HG02970 (cell line): ENCODE measurements around the gene DNASE2.
"Not testable (repeated sequence)": the region's sequence is repeated elsewhere in the genome, so short reads cannot be mapped to it uniquely, and the experiment has no call there.

Experiments
- ATAC-seq: cut with Tn5 transposase; IDR thresholded peaks from one replicate; pipeline ENCODE4 v1.9.1; 2021; ENCODE audit warnings: mild to moderate bottlenecking, moderate library complexity, moderate number of reproducible peaks; ENCODE audit not compliant: unreplicated experiment, low FRiP score

Gene DNASE2, protein sequence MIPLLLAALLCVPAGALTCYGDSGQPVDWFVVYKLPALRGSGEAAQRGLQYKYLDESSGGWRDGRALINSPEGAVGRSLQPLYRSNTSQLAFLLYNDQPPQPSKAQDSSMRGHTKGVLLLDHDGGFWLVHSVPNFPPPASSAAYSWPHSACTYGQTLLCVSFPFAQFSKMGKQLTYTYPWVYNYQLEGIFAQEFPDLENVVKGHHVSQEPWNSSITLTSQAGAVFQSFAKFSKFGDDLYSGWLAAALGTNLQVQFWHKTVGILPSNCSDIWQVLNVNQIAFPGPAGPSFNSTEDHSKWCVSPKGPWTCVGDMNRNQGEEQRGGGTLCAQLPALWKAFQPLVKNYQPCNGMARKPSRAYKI

DNA sequence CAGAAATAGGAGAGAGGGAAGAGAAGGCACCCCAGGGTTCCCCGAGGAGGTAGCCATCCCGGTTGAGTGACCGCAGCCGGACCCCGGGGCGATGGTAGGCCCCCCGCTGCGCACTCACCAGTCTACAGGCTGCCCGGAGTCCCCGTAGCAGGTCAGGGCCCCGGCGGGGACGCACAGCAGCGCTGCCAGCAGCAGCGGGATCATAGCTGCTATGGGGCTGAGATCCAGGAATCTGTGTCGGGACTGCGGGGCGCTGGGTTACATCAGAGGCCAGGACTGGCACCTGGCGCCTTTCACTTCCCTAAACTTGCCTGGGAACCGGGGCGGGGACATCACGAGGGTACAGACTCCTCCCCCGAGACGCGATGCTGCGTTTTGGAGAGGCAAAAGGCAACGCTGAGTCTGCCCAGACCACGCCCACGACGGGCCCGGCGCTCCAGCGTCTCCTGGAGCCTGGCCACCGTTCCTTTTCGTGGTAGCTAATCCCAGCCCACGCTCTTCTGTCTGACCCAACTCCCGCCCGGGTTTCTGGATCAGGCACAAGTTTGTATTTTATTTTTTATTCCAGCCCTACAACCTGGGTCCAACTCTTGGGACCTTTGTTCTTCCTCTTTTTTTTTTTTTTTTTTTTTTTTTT is at the start of gene DNASE2:
TSS of gene DNASE2 (minus strand) at position 278 of the 637 bp plus-strand sequence. CDS start at position 204, 74 bp downstream.
- peak; percentile 85 for ATAC-seq

DNA sequence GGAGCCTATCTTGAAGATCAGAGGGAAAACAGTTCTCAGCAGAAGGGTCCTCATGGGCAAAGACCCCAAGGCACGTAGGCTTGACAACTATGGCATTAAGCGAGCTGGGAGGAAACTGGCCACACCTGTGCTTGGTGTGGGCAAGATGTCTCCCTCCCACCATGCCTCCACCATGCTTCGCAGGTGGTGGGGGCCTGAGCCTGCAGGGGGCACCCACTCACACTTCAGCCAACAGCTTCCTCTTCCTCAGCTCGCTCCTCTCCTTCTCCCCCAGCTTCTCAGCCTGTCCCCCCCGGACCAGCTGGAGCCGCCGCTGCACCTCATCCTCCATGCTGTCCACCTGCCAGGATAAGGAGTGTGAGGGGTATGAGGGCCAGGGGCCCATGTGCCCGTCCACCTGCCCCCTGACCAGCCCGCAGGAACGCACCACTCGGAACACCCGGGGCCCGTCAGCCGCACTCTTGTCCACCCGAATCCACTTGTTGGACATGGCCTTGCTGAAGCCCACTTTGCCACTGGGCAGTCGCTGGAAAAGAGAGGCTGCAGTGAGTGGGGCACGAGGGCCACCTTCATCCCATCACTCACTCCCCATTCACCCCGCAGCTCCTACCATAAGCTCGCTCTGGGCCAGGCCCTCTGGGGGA is 48.9 kb upstream of the DNASE2 start:
- no peak for ATAC-seq

DNA sequence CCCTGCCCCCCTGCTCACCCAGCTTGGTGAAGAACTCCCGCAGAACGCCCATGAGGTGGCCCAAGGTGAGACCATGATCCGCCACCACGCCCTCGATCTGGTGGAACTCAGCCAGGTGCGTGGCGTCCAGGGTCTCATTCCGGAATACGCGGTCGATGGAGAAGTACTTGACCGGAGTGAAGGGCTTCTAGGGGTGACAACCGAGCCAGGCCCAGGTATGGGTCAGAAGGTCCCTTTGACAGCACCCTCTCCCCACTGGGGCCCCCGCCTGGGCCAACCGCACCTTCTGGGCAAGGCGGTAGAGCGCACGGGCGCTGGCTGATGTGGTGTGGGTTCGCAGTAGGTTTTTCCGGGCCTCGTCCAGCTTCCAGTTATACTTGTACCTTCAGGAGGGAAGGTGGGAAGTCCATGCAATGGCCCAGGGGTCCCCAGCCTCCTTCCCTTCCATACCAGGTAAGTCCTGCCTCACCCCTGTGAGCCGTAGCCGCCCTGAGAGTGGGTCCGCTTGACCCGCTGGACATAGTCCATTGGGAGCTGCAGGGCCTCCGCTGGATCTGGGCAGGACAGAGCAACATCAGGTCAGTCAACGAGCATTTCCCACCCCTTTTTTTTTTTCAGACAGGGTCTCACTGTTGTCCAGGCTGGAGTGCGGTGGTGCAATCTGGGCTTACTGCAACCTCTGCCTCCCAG is 43.5 kb upstream of the DNASE2 start:
- no peak for ATAC-seq

DNA sequence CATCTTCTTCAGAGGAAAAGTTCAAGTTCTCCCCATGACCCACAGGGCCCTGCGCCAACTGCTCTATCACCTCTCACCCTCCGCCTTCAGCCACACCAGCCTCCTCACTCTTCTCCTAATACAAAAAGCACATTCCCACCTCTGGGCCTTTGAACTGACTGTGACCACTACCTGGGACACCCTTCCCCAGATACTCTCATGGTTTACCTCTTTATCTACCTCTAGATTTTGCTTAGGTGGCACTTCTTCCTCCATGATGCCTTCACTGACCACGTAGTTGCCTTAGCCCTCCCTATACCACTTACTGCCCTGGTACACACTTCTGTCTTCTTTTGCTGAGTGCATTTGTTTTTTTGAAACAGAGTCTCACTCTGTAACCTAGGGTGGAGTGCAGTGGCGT is 41.7 kb upstream of the DNASE2 start:
- ATAC-seq: no peak

DNA sequence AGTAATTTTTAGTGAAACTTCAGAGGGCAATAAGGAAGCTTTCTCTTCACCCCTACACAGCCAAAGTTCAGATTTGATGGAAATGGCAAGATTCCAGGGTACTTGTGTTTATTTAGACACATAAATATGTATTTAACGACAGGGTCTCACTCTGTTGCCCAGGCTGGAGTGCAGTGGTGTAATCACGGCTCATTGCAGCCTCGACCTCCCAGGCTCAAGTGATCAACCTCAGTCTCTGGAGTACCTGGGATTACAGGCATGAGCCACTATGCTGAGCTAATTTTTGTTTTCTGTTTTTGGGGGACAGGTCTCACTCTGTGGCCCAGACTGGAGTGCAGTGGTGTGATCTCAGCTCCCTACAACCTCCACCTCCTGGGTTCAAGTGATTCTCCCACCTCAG is 39.8 kb upstream of the DNASE2 start:
- ATAC-seq: no peak

DNA sequence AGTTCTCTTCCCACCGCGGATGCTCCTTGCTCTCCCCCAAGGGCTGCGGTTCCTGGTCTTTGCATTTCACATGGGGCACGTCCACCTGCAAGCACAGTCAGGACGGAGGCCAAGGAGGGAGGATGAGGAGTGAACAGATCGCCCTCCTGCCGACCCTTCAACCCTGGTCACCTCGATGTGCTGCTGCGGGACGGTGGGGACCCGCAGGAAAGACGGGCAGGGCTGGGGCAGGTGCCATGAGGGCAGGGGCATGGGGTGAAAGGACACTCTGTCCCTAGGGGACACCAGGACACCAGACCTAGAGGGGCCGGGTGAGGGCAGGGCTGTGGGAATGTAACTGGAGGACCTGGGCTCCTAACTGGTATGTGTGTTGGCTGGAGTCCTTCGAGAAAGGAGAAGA is 37.0 kb upstream of the DNASE2 start:
- no peak for ATAC-seq

DNA sequence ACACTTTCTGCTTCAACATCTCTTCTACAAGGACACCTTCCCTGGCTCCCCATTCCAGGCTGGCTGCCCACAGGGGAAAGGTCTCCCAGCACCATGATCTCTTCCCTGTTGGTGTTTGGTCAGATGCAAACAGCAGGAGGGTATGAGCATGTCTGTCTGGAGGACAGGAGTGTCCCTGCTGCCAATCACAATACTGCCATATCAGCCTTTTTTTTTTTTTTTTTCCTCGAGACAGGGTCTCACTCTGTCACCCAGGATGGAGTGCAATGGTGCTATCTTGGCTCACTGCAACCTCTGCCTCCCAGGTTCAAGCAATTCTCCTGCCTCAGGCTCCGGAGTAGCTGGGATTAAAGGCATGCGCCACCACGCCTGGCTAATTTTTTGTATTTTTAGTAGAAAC is 34.6 kb upstream of the DNASE2 start:
- not testable (repeated sequence) for ATAC-seq

DNA sequence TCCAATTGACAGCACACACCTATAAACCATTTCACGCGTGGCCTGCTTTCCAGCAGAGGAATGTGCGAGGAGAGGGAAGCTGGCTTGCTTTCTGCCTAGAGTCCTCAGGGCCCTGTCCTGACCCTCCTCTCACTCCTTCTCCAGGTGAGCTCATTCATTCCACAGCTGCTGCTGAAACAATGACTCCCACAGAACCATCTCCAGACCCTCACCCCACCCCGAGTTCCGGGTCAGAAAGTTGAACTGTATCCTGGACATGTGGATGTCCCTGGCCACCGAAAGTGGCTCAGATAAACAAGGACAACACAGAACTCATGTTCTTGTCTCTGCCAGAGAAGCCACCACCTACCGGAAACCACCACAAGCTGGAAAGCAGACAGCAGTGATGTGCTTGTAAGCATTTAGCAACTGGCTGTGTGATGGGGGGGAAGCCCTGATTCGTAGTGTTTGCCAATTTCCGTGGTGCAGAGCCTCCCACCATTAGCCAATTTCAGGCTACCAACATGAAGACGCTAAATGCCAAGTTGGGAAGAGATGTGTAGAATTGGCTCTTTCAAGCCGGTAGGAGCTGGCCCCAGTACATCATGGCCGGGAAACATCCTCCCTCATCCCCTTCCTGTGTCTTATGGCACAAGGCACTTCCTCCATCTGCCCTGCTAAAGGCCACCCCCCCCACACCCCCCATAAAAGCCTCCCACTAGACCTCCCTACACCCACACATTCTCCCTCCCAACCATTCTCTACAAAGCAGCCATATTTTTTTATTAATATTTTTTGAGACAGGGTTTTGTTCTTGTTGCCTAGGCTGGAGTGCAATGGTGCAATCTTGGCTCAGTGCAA is 32.8 kb upstream of the DNASE2 start:
- ATAC-seq: no peak

DNA sequence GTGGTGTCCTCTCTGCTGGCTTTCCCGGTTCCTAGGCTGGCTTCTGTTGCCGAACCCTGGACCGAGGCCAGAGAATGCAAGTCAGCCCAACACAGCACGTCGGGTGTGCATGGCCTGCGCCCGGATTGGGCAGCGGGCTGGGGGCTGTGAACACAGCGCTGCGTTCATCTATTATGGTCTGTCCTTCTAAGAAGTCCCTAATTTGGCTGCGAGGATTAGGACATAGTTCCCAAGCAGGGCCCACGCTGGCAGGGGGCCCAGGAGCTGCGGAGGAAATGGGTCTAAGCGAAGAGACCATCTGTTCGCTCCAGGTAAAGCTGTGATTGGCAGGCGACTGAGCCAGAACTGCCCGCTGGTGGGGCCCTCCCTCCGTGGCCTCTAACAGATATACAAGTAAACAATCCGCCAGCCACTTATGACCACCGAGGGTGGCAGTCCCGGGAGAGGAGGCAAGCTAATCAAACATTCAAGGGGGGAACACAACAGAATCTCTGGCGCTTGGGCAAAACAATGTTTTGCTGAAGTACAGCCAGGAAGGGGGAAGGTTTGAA is 31.8 kb upstream of the DNASE2 start:
- no peak for ATAC-seq

DNA sequence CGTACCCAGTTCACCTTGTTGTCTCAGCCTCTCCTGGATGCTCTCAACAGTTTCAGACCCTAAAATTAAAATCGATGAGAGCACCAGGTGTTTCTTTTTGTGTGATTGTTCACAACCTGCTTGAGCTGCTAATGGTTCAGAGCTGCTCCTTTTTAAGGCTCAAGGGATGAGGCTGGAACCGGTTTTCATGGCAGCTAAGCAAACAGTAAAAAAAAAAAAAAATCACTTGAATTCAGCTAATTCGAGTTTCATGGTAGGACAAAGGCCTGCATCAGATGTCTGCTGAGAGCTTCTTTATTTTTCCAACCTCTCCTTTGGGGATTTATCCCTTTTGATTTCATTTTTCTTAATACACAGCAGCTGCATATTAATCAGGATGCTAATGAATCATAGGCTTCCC is 31.3 kb upstream of the DNASE2 start:
- no peak for ATAC-seq

DNA sequence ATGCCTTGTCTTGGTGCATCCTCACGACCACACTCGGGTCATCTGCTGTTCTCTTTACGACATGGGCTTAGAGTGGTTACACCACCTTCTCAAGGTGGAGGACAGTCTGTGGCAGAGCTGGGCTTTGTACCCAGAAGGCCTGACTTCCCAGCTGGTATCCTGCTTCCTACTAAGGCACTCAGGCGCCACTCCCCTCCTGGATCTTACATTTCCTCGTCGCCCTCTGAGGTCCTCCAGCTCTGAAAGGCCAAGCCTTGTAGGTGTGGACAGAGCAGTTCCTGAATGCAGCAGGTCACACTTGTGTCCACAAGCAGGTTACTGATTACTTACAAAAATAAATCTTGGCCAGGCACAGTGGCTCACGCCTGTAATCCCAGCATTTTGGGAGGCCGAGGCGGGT is 25.9 kb upstream of the DNASE2 start:
- no peak for ATAC-seq

DNA sequence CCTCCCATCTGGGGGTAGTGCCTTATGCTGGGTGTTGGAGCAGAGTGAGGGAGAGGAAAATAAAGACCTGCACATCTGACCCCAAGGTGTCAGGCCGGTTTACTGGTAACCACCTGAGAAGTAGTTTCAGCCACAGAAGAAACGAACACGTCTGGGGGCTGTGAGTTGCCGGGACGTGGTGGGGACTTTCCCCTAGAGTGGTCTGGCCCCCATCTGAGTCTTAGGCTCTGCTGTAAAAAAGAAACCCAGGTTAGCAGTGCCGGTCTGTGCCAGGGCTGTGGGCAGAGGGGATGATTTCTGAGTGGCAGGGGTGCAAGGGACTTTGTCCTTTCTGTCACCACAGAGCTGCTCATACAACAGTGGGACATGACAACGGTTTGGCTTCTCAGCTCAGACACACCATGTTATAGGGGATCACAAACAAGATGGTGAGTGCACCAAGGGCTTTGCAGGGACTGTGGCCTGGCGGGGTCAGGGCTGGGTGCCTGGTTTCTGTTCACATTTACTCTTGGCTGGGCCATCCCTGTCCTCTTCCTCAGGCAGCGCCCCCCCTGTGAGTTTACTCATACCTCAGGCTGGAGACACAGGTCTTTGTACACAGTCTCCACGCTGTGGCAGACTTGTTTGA is 18.8 kb upstream of the DNASE2 start:
- peak; percentile 49 for ATAC-seq

DNA sequence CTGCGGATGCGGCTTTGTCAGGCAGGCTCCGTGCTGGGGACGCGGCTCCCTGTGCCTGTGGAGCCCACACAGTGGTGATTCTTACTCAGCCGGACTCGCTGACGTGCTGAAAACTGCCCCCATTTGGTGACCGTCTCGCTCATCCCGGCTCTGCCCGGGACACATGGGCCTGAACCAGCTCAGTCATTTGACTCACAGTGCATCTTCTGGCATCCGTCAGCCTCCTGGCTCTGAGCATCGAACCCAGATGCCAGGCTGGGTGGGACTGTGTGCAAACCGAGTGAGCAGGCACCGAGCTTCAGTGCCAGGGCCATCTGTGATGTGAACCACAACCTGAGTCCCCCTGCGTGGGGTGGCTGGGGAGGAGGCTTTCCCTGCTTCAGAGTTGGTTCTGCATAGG is 15.2 kb upstream of the DNASE2 start:
- ATAC-seq: no peak

DNA sequence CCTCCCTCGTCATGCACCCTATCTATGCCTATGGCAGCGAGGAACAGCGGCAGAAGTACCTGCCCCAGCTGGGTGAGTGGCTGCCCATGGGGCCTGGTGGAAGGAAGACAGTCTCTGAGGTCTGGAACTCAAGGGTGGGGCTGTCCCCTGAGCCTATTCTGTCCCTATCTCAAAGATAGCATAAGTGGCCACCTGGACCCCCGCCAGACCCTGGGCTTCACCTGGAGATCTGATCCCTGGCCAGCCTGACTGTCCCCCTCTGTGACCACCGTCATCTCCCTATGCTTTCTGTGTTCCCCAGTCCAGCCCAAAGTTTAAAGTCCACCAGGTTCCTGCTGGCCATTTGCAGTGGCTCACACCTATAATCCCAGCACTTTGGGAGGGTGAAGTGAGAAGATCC is 12.3 kb upstream of the DNASE2 start:
- no peak for ATAC-seq

DNA sequence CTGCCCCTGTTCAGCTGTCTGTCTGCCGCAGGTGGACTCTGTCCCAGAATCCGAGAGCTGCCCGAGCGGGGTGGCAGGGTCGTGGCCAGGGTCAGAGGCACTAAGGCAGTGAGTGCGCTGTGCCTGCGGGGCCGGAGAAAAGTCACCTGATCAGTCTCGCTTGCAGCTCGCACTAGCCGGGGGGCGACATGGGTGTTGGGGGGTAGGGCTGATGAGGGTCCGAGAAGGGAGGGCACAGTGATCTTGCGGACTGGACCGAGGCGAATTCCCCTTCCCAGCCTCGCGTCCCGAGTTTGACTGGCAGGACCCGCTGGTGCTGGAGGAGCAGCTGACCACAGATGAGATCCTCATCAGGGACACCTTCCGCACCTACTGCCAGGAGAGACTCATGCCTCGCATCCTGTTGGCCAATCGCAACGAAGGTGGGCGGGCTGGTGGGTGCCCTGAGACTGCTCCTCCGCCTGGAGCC is 10.3 kb upstream of the DNASE2 start:
- ATAC-seq: no peak

DNA sequence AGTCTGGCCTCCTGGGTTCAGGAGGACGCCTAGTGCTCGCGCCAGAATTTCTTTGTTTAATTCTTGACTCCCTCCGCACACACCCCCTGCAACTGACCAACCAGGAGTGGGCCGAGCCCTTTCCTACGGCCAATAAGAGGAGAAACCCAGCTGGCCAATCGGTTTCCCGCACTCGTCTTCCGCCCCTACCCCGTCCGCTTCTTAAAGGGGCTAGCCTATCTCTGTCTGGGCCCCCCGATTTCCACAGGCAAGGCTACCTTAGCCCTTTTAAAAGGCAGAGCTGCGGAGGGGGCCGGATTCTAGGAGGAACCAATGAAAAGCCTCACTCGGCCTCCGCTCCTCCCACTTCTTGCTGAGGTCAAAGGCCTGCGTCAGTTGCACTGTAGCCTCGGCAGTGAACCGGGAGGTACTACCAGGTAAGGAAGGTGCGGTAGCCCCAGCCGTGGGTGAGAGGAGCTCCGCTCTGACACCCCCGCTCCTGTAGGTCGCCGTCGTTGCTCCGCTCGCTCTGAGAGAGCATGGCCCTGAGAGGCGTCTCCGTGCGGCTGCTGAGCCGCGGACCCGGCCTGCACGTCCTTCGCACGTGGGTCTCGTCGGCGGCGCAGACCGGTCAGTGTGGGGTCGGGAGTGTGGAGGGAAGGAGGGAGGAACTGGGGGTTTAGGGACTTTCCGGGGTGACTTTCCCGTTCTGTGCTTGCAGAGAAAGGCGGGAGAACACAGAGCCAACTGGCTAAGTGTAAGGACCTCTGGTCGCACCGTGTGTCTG is 9.7 kb upstream of the DNASE2 start, which contains the start of gene GCDH:
TSS of gene GCDH (plus strand) at position 374 of the 766 bp plus-strand sequence. CDS start at position 519, 145 bp downstream.
- ATAC-seq: peak; percentile 95

DNA sequence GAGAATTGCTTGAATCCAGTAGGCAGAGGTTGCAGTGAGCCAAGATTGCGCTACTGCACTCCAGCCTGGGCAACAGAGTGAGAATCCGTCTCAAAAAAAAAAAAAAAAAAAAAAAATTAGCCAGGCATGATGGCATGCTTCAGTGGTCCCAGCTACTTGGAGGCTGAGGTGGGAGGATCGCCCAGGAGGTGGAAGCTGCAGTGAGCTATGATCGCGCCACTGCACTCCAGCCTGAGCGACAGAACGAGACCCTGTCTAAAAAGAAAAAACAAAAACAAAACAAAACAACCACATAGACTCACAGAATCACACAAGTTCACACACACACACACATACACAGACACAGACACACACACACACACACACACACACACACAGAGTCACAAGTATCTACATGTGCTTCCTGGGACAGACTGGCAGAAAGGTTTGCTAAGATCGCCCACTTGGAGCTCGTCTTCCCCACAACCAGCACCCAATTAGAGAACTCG is 9.1 kb upstream of the DNASE2 start:
- not testable (repeated sequence) for ATAC-seq

DNA sequence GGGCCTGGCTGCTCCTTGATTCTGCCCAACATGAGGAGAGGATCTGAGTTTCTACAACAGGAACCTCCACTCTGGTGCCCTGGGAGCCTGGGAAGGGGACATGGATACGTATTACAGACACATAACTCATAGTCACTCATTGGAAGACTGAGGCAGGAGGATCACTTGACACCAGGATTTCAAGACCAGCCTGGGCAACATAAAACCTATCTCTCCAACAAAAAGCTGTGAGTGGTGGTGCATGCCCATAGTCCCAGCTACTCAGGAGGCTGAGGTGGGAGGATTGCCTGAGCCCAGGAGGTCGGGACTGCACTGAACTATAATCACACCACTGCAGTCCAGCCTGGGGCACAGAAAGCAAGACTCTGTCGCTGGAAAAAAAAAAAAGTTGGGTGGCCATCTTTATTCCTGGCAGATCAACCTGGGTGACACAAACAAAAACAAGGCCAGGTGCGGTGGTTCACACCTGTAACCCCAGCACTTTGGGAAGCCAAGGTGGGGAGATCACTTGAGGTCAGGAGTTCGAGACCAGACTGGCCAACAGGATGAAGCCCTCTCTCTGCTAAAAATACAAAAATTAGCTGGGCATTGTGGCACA is 6.9 kb upstream of the DNASE2 start:
- ATAC-seq: no peak
